Endothelial cell (in vitro differentiated cells): ENCODE results near the gene RASSF4. TPM values are rescaled to one million over a fixed set of nuclear protein-coding genes. Genes with fewer than 3 reads are reported as not detected.

Source experiments
- DNase-seq: peaks from one replicate; pipeline ENCODE4 v3.0.0; 2021; ENCODE audit warnings: low spot score
- H3K27ac Mint-ChIP-seq: one replicate; pipeline ENCODE4 v1.8.0; 2021; ENCODE audit warnings: mixed read lengths, inconsistent platforms; ENCODE audit not compliant: unreplicated experiment
- H3K27me3 Mint-ChIP-seq: one replicate; pipeline ENCODE4 v1.8.0; 2021; ENCODE audit warnings: mild to moderate bottlenecking, moderate library complexity, mixed read lengths, inconsistent platforms; ENCODE audit not compliant: unreplicated experiment
- H3K36me3 Mint-ChIP-seq: one replicate; pipeline ENCODE4 v1.8.0; 2021; ENCODE audit warnings: mild to moderate bottlenecking, low read depth, mixed read lengths, inconsistent platforms; ENCODE audit not compliant: unreplicated experiment
- H3K4me1 Mint-ChIP-seq: one replicate; pipeline ENCODE4 v1.8.0; 2021; ENCODE audit warnings: mild to moderate bottlenecking, mixed read lengths, inconsistent platforms; ENCODE audit not compliant: unreplicated experiment
- H3K4me3 Mint-ChIP-seq: one replicate; pipeline ENCODE4 v1.8.0; 2021; ENCODE audit warnings: mild to moderate bottlenecking, mixed read lengths, inconsistent platforms; ENCODE audit not compliant: unreplicated experiment
- H3K9me3 Mint-ChIP-seq: one replicate; pipeline ENCODE4 v1.8.0; 2021; ENCODE audit warnings: mixed read lengths, inconsistent platforms; ENCODE audit not compliant: unreplicated experiment
- total RNA-seq: library from RNA; stranded (reverse); fragmentation: NEBNext Ultra II Directional; extraction: Animal tissue kit (Norgen Biotek cat#: 25700); gene quantifications from one replicate; pipeline ENCODE4 v1.2.1, GENCODE V29; 2021; ENCODE audit not compliant: unreplicated experiment
- TF ChIP-seq, protein P1 (sequence below): fragments of 200-600 bp; sonication (generic); IDR thresholded peaks from one replicate; pipeline ENCODE4 v1.5.0; 2021; ENCODE audit warnings: antibody characterized with exemption; ENCODE audit not compliant: unreplicated experiment

RASSF4 gene
- total RNA-seq, 1 donor from 2014 or later, result 9.6 TPM

DNA sequence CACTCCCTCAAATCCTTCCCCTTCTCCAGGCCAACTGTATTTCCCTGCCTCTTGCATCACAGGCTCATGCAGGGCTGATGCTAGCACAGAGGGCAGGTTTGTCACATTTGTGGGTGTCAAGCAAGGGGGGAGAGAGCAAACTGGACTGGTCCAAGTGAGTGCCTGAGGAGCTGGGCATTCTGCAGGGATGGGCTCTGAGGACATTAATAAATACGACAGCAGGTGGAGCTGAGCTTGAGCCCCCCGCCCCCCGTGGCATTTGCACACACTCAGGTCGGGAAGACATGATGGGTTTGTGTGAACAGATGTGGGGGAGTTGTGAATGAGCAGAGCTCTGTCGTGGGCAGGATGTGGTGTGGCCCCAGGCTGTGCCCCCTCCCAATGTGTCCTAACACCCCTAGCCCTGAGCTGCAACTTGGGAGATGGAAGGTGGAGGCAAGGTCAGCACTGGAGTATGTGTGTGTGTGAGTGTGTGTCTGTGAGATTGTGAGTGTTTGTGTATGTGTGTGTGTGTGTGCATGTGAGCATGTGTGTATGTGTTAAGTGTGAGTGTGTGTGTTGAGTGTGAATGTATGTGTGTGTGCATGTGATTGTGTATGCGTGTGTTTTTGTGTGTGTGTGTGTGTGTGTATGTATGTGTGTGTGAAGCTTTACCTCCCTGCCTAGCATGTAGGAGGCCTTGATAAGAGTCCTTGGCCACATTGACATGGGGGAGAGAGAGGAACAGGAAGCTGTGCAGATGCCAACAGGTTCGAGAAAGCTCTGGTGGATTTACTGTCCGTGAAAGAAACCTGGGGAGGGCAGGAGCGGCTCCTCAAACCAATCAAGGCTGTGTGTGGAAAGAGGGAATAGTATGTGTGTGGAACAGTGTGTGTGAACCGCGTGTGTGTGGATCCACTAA is 9.1 kb downstream of the RASSF4 start:
- no peak for DNase-seq
- Mint-ChIP-seq H3K27ac (no peak overlapping the region), H3K9me3 (no peaks in the 10 kb centered on the region), H3K36me3 (no peaks in the 10 kb centered on the region), H3K4me3 (no peak overlapping the region), H3K27me3 (peaks cover 13% of the 10 kb centered on the region), H3K4me1 (peaks cover 31% of the 10 kb centered on the region)
- TF ChIP-seq, protein P1, sequence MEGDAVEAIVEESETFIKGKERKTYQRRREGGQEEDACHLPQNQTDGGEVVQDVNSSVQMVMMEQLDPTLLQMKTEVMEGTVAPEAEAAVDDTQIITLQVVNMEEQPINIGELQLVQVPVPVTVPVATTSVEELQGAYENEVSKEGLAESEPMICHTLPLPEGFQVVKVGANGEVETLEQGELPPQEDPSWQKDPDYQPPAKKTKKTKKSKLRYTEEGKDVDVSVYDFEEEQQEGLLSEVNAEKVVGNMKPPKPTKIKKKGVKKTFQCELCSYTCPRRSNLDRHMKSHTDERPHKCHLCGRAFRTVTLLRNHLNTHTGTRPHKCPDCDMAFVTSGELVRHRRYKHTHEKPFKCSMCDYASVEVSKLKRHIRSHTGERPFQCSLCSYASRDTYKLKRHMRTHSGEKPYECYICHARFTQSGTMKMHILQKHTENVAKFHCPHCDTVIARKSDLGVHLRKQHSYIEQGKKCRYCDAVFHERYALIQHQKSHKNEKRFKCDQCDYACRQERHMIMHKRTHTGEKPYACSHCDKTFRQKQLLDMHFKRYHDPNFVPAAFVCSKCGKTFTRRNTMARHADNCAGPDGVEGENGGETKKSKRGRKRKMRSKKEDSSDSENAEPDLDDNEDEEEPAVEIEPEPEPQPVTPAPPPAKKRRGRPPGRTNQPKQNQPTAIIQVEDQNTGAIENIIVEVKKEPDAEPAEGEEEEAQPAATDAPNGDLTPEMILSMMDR, result no peak

DNA sequence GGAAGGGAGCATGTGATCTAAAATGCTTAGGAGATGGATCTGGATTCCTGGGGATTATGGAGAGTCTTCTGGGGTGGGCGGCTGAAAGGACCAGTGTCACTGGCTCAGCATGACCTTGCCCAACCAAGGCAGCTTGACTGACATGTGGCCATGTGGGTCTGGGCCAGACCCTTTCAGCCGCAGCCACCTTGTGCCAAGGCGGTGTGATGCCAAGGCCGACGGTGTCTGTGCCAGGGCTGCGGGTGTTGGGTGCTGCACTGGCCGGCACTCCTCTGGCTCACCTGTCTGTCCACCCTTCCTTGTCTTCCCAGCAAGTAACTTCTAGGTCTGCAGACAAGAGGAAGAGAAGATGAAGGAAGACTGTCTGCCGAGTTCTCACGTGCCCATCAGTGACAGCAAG is 10.3 kb downstream of the RASSF4 start:
- TF ChIP-seq, protein P1, result no peak
- Mint-ChIP-seq H3K27me3 (peaks cover 8% of the 10 kb centered on the region), H3K9me3 (no peaks in the 10 kb centered on the region), H3K36me3 (no peaks in the 10 kb centered on the region), H3K4me1 (peaks cover 21% of the 10 kb centered on the region), H3K4me3 (no peak overlapping the region), H3K27ac (no peak overlapping the region)
- DNase-seq, result no peak

DNA sequence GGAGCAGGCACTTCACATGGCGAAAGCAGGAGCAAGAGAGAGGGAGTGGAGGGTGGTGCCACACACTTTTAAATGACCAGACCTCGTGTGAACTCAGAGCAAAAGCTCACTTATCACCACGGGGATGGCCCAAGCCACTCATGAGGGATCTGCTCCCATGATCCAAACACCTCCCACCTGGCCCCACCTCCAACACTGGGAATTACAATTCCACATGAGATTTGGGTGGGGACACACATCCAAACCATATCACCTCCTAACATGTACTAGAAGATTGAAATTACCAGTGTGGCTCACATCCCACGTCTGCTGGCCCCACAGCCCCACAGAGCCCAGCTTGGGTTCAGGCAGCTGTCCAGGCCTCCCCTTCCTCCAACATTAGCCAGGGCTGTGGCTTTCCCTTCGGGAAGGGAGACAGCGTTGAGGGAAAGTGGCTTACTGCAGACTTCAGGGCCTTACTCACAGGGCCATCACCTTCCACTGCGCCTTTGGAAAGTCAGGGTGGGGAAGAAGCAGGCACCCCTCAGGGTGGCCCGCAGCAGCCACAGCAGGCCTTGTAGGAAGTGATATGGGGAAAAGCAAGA is 11.3 kb downstream of the RASSF4 start:
- H3K27me3 Mint-ChIP-seq, result peaks cover 8% of the 10 kb centered on the region
- no peak overlapping the region for H3K4me3 Mint-ChIP-seq
- H3K4me1 Mint-ChIP-seq, result peaks cover 23% of the 10 kb centered on the region

DNA sequence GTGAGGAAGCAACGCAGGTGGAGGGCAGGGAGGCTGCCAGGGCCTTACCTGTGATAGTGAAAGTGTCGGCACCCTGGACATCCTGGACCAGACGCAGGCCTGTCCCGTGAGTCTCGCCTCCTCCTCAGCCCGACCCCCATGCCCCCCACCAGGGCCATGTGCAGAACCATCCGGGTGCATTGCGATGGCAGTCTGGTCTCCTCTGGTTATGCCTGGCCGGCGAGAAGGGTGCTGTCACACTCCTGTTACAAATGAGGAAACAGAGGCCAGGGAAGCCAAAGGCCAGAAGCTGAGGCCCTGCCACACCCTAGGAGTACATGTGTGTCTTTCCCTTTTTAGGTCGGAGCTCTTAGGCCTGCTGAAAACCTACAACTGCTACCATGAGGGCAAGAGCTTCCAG is 11.8 kb downstream of the RASSF4 start:
- TF ChIP-seq, protein P1, result no peak
- no peaks in the 10 kb centered on the region for H3K36me3 Mint-ChIP-seq
- no peak for DNase-seq
- peaks cover 25% of the 10 kb centered on the region for H3K4me1 Mint-ChIP-seq
- H3K27me3 Mint-ChIP-seq, result peaks cover 9% of the 10 kb centered on the region
- H3K27ac Mint-ChIP-seq, result no peak overlapping the region
- H3K9me3 Mint-ChIP-seq, result no peaks in the 10 kb centered on the region
- no peak overlapping the region for H3K4me3 Mint-ChIP-seq

More for the DNA sequence above, 11.3 kb downstream of the RASSF4 start:
- Mint-ChIP-seq H3K27ac (no peak overlapping the region), H3K9me3 (no peaks in the 10 kb centered on the region), H3K36me3 (no peaks in the 10 kb centered on the region)
- DNase-seq, result no peak
- TF ChIP-seq, protein P1, result no peak
